ENCODE data around the gene KLHL34.

GRCh38 chrX:21658152-21658737 lies at the start of gene KLHL34:
- TF ChIP-seq CTCF (IDR thresholded peaks at IDR 0.05) (no peak), POLR2A (IDR thresholded peaks at IDR 0.05) (peak in 1 of 2 donors; percentile 47)
